Vagina (tissue), 2 donors: ENCODE measurements around the gene ANAPC5.

Experiments used
- CTCF ChIP-seq, 3 experiments: fragments of 450-650 bp in 2 of 3; fragments of 200-600 bp in 1 of 3; sonication (generic) in 1 of 3; IDR thresholded peaks; one replicate each; pipeline ENCODE4 v1.5.1; 2017 to 2019; ENCODE audit warnings: antibody characterized with exemption in 3 of 3, mild to moderate bottlenecking in 2 of 3, moderate library complexity in 2 of 3
- POLR2A ChIP-seq, 2 donors: fragments of 450-650 bp; IDR thresholded peaks; one replicate each; pipeline ENCODE4 v1.6.1; 2017; ENCODE audit warnings: antibody characterized with exemption in 2 of 2, mild to moderate bottlenecking in 2 of 2, moderate library complexity in 2 of 2

- TF ChIP-seq POLR2A (IDR thresholded peaks at IDR 0.05) = no peak
- TF ChIP-seq CTCF (IDR thresholded peaks at IDR 0.05) = no peak
These were observed 73.8 kb downstream of the ANAPC5 start for GRCh38 chr12:121278169-121279070.
